ENCODE measurements around the gene EFTUD2. TPM values are rescaled to one million over a fixed set of nuclear protein-coding genes. Genes with fewer than 3 reads are reported as not detected.

EFTUD2 gene
- total RNA-seq, 2 experiments from 2014 or later = 207 to 208 TPM

DNA sequence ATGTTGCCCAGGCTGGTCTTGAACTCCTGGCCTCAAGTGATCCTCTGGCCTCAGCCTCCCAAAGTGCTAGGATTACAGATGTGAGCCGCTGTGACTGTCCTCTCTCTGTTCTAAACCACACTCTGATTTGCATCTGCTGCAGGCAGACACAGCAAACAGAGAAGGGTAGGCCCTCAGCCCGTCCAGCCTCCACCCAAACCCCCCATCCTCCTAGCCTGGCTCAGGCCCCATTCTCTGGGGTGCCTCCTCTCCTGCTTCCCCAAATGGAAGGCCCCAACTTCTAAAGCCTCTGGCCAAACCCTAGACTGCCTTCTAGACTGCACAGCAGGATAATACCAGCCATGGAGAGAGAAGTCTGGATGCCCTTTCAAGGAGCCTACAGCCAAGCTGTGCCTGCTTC lies 20.2 kb upstream of the EFTUD2 start:
- ATAC-seq = no peak
- H3K4me3 Mint-ChIP-seq = no peak overlapping the region
- H3K27ac Mint-ChIP-seq = no peak overlapping the region
- POLR2A ChIA-PET = interaction anchor here (0.9 to 3.8 kb wide), 4 partner anchors 19 to 101 kb away, joined by 3 to 21 read pairs (median 6); a partner anchor contains a TSS
- H3K9me3 Mint-ChIP-seq = no peaks in the 10 kb centered on the region
- TF ChIP-seq, protein P1, sequence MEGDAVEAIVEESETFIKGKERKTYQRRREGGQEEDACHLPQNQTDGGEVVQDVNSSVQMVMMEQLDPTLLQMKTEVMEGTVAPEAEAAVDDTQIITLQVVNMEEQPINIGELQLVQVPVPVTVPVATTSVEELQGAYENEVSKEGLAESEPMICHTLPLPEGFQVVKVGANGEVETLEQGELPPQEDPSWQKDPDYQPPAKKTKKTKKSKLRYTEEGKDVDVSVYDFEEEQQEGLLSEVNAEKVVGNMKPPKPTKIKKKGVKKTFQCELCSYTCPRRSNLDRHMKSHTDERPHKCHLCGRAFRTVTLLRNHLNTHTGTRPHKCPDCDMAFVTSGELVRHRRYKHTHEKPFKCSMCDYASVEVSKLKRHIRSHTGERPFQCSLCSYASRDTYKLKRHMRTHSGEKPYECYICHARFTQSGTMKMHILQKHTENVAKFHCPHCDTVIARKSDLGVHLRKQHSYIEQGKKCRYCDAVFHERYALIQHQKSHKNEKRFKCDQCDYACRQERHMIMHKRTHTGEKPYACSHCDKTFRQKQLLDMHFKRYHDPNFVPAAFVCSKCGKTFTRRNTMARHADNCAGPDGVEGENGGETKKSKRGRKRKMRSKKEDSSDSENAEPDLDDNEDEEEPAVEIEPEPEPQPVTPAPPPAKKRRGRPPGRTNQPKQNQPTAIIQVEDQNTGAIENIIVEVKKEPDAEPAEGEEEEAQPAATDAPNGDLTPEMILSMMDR (IDR thresholded peaks at IDR 0.05) = no peak
- CTCF ChIA-PET = interaction anchor here (1.2 to 7.4 kb wide), 10 partner anchors 8 to 216 kb away, joined by 3 to 119 read pairs (median 8); partner anchors contain the start of gene ACBD4
- peaks cover 4% of the 10 kb centered on the region for H3K4me1 Mint-ChIP-seq (ENCODE audit: low read depth)
- intact Hi-C loops (cut with micrococcal nuclease) = no loop called here
- no peak for DNase-seq
- no peaks in the 10 kb centered on the region for H3K36me3 Mint-ChIP-seq (ENCODE audit: low read depth)
- H3K27me3 Mint-ChIP-seq = peaks cover 12% of the 10 kb centered on the region

DNA sequence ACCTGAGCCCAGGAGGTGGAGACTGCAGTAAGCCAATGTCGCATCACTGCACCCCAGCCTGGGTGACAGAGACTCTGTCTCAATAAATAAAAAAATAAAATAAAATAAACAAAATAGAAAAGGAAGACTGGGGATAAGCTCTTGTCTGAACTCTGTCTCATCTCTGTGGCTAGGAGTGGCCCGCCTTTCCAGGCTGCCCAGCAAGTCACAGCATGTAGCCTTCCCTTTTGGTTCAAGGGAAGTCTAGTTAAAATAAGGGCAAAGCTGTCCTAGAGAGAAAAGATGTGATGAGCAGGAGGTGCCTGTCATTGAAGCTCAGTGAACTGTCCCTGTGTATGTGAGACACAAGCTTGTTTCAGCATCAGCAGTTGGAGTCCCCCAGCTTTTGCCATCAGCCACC lies 18.8 kb upstream of the EFTUD2 start:
- Mint-ChIP-seq H3K4me3 (no peak overlapping the region), H3K36me3 (ENCODE audit: low read depth) (no peaks in the 10 kb centered on the region), H3K27ac (no peak overlapping the region), H3K9me3 (no peaks in the 10 kb centered on the region), H3K27me3 (peaks cover 17% of the 10 kb centered on the region), H3K4me1 (ENCODE audit: low read depth) (peaks cover 4% of the 10 kb centered on the region)
- POLR2A ChIA-PET = interaction anchor here (2.1 kb wide), 1 partner anchor 17 kb away, joined by 6 read pairs; a partner anchor contains a TSS
- intact Hi-C loops (cut with micrococcal nuclease) = no loop called here
- DNase-seq (no peak), ATAC-seq (no peak)
- CTCF ChIA-PET = interaction anchor here (1.5 to 7.4 kb wide), 2 partner anchors 39 to 105 kb away, joined by 4 to 119 read pairs; no protein-coding TSS in a partner anchor
- TF ChIP-seq, protein P1 (IDR thresholded peaks at IDR 0.05) = no peak

DNA sequence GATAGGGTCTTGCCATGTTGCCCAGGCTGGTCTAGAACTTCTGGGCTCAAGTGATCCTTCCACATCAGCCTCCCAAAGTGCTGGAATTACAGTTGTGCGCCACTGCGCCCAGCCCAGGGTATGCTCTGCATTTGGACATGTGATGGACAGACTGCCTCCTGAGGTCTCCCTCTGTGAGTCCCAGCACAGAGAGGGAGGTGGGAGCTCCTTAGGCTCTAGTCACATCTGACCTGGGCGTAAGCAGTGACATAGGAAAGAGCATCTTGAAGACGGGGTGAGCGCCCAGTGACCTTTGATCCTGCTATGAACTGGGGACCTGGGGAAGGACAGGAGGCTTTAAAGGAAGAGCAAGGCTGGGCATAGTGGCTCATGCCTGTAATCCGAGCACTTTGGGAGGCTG lies 18.2 kb upstream of the EFTUD2 start:
- CTCF ChIA-PET = interaction anchor here (1.5 to 7.4 kb wide), 2 partner anchors 39 to 105 kb away, joined by 4 to 119 read pairs; no protein-coding TSS in a partner anchor
- H3K9me3 Mint-ChIP-seq = no peaks in the 10 kb centered on the region
- H3K27ac Mint-ChIP-seq = no peak overlapping the region

DNA sequence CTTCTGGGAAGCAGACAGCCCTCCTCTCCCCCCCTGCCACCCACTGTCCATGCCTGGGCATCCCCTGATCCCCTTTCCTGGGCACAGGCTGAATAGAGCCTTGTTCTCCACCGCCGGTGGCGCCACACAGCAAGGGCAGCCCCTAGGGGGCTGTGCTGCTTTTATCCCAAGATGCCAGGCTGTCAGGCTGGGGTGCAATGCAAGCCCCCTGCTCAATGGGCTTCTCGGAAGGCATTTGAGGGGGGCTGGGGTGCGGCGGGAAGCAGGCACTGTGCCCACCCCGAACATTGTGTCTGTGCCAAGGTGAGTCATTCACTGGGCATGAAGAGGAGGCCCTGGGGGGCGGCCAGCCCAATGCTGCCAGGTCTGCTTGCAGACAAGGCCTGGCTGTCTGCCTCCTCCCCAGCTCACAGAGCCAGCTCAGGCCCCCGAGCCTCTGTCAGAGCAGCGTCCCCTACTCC lies 17.6 kb upstream of the EFTUD2 start:
- DNase-seq (no peak), ATAC-seq (no peak)
- intact Hi-C loops (cut with micrococcal nuclease) = no loop called here
- Mint-ChIP-seq H3K9me3 (no peaks in the 10 kb centered on the region), H3K27ac (no peak overlapping the region), H3K27me3 (peaks cover 19% of the 10 kb centered on the region), H3K4me3 (no peak overlapping the region), H3K4me1 (ENCODE audit: low read depth) (peaks cover 4% of the 10 kb centered on the region), H3K36me3 (ENCODE audit: low read depth) (no peaks in the 10 kb centered on the region)
- TF ChIP-seq, protein P1 (IDR thresholded peaks at IDR 0.05) = no peak
- POLR2A ChIA-PET = no interaction called here
- CTCF ChIA-PET = interaction anchor here (7.4 kb wide), 1 partner anchor 106 kb away, joined by 119 read pairs; no protein-coding TSS in a partner anchor

More for the DNA sequence above, 18.2 kb upstream of the EFTUD2 start:
- peaks cover 4% of the 10 kb centered on the region for H3K4me1 Mint-ChIP-seq (ENCODE audit: low read depth)
- DNase-seq (no peak), ATAC-seq (no peak)
- intact Hi-C loops (cut with micrococcal nuclease) = no loop called here
- H3K36me3 Mint-ChIP-seq (ENCODE audit: low read depth) = no peaks in the 10 kb centered on the region
- TF ChIP-seq, protein P1 (IDR thresholded peaks at IDR 0.05) = no peak
- peaks cover 16% of the 10 kb centered on the region for H3K27me3 Mint-ChIP-seq
- H3K4me3 Mint-ChIP-seq = no peak overlapping the region
- POLR2A ChIA-PET = interaction anchor here (2.1 kb wide), 1 partner anchor 17 kb away, joined by 6 read pairs; a partner anchor contains a TSS
